Hematopoietic multipotent progenitor cell treated with erythropoietin and hydrocortisone succinate and interleukin-3 and kit ligand, for 15 days (in vitro differentiated cells): ENCODE data around the gene GABRD.

Experiments used
- DNase-seq: peaks from one replicate; pipeline ENCODE4 v3.0.0-alpha.2; 2015; ENCODE audit warnings: low spot score

GABRD gene

DNA sequence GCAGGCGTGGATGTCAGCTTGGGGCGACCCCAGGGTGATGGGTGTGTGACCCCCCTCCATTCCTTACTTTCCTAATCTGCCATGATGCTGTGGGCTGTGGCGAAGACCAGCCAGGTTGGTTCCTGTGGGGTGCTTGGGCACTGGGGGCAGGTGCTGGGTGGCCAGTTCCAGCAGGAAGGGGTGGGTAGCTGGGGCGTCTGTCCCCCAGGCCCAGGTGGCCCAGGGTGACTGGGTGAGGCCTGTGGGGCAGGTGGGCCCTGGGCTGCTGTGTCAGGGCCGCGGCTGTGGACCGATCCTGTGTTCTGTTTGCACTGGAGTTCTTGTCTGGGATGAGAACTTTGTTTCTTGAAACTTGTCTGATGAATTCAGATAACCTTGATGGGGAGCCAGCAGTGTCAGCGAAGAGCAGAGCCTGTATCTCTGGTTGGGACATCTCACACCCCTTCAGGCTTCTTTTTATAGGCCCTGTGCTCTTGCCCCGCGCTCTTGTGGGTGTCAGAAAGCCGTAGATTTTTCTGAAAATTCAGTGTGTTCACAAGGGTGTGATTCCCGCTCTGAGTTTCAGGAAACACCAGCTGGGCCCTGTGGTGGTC, 34.7 kb downstream of the GABRD start:
- DNase-seq: no peak

DNA sequence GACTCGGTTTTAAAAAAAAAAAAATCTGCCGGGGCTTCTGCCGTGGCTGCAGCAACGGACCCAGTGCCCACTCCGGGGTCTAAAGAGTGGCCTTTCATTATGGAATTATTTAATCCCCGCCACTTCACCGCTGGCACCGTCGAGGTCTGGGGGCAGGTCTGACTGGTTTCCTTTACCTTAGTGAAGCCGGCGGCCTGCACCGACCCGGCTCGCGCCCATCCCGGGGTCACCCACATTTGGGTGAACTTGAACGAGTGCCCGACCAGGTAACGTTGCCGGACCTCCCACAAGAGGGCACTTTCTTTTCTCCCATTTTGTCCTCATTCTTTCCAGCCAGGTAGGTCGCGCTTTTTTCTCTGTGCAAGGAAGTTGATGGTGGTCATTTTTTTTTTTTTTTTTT, 35.4 kb downstream of the GABRD start:
- DNase-seq: no peak

GRCh38 chr1:2055911-2056575, 36.9 kb downstream of the GABRD start:
- DNase-seq: no peak

- no peak for DNase-seq
Observed at GRCh38 chr1:2056955-2057590, 37.9 kb downstream of the GABRD start.

- DNase-seq: no peak
Observed at GRCh38 chr1:2059290-2059953, 40.3 kb downstream of the GABRD start.

- no peak for DNase-seq
Observed at GRCh38 chr1:2060072-2060471, 40.9 kb downstream of the GABRD start.

DNA sequence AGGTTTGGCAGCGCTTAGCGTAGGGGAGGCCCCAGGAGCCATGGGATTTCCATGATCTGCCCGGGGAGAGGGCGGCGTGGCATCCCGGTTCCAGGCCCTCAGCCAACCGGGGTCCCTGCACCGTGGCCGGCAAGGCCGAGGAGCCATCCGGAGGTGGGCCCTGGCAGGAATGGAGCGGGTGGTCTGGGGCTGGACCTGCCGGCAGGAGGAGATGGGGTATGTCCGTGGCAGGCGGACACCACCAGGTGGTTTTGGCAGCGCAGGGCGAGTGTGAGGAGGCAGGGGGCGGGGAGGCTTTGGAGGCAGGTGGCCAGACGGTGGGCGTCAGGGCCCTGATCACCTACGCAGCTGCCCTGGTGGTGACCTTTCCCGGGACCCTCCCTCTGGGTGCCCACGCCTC, 41.4 kb downstream of the GABRD start:
- no peak for DNase-seq

- DNase-seq: no peak
Observed at GRCh38 chr1:2061065-2061778, 42.1 kb downstream of the GABRD start.

DNA sequence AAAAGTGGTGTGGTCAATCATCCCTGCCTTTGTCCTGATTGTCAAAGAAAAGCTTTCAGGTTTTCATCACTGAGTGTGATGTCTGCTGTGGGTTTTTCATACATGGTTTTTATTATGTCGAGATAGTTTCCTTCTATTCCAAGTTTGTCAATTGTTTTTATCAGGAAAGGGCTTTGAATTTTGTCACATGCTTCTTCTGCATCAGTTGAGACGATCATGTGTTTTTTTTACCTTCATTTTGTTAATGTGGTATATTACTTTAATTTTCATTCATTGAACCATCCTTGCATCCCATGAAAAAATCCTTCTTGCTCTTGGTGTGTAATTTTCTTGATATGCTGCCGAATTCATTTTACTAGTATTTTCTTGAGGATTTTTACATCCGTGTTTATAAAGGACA, 46.6 kb downstream of the GABRD start:
- no peak for DNase-seq

DNA sequence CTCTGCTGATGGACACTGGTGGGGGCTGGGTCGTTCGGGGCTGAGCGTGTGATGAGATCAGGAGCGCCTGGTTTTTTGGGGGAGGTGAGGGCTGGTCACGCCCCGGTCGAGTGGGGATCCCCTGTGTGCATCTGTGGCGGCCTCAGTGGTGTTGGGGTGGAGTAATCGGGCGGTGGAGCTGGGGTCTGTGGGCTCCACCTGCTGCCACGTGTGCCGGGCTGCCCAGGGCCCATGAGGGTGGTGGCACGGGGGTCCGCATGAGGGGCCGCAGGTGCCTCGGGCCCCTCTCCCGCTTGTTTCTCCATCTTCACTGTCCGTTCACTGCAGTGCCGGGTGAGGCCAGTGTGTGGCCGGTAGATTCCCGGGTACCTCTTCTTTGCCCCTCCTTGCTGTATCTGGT, 48.2 kb downstream of the GABRD start:
- no peak for DNase-seq

DNA sequence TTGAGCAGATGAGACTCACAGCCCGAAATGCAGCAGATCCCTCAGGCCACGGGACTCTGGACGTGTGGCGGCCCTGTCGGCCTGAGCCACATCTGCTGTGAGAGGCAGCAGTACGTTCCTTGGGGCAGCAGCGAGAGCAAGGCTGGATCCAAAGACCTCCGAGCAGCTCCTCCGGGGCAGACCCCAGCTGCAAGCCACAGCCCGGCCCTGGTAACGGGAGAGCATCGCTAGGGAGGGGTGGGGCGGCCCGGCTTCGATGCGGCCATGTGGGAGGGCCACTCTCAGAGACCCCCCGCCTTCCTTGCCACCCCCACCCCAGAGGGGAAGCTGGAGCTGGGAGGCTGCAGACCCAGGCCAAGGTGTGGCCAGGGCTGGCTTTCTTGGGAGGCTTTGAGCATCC, 48.8 kb downstream of the GABRD start:
- no peak for DNase-seq

DNA sequence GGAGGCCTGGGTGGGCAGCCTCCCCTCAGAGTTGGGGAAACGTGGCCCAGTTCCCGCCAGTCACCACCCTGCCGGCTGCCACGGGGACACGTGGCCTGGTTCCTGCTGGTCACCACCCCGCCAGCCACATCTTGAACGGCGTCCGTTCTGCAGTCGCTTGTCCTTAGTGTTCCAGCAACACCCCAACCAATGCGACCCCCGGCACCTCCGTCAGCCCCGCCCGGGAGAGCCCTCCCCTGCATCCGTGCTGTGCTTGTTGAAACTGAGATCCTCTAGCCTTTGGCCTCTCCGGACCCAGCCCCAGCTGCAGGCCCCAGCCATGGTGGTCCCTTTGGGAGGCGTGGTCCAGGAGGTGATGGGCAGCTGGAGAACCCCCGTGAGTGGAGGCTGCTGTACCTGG, 49.8 kb downstream of the GABRD start:
- no peak for DNase-seq

- DNase-seq: no peak
Observed at GRCh38 chr1:2070016-2070415, 50.9 kb downstream of the GABRD start.

- no peak for DNase-seq
Observed at GRCh38 chr1:2070800-2071530, 51.8 kb downstream of the GABRD start.

DNA sequence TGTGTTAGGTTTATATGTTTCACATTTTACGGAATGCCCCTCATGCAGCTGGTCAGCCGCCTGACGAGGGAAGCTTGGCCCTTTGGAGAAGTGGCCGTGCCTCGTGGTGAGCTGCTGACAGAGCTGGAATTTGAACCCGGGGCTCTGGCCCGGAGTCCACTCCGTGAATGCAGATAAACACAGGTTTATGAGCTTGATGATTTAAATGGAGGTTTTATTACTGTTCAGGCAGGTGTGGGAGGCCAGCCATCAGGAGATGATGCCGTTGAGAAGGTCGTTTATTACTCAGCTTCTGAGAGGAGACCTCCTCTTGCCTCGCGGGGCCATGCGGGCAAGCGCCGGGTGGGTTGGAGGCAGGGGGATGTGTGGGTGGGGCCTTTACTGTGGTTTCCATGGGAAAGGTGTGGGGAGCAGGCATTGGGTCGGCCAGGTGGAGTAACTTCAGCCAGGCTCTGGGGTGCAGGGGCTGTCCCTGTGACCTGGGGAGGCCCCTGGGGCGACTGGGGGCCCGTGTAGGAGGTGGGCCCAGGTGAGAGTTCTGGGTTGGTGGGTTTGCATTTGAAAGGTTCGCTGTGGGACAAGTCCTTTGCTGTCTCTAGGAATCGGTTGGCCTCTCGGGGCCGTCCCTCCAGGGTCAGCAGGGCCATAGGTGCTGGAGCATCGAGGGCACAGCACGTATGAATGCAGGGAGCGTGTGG, 53.1 kb downstream of the GABRD start:
- no peak for DNase-seq

DNA sequence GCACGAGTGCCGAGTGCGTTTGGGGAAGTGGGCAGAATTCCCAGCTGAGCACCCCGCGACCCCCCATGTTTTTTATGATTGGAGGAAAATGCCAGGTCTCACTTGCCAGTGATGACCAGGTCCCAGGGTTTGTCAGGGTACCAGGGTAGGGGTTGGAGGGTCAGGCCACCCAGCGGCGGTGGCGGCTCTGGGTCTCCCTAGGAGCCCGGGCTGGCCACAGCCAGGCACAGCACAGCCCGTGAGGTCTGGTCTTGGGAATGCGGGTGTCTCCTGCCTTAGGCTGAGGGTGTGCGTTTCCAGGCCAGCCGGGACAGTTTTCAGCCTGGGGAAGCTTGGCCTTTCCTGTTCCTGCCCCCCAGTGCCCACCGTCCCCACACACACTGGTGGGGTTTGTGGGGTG, 53.7 kb downstream of the GABRD start:
- no peak for DNase-seq

DNA sequence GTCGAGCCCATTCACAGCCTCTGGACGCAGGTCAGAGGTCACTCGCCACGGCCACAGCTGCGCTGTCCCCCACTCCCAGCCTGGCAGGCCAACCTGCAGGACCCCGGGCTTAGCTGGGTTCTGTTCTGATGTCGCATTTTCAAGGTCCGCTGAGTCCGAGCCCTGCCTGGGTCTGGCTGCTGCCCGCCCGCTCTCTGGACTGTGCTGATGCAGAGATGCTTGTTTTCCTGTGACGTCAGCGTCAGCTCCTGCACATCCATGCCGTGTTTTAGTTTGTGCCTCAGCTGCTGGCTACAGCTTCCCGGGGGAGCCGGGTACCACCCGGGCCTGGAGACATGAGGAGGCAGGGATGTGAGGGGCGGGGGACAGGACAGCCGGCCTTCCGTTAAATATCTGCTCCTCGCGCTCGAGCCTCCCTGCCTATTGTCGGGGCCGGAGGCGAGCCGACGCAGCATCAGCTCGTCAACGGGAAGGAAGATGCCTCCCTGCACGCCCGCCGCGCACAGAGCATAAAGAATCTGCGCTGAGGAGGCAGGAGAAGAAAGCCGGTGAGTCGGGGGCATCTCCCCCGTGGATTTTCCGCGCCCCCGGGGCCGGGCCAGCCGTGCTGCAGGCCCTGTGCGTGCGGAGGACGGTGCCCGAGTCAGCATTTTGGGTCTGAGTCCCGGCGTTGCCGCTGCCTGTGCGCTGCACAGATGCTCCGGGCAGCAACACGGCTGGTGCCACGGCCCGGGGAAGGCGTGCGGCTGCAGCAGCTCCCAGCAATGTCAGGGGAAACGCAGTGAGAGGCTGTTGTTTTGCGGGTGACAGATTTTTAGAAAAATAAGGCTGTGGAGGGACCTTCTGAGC, 54.5 kb downstream of the GABRD start:
- DNase-seq: no peak

DNA sequence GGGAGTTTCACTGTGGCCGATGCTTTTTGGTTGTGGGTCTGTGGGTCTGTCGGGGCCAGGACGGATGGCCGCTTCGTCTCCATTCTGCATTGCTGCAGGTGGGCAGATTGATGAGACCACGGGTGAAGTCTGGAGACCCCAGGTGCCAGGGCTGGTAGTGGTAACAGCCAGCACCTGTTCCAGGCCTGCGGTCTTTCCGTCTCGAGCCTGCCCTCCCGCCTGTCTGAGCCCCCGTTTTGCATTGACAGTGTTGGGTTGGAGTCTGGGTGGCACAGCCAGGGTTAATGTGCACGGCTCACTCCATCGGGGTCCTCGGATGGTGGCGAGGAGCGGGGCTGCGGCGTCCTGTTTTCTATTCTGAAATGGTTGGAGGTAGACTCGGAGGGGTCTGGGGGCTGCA, 55.3 kb downstream of the GABRD start:
- no peak for DNase-seq

DNA sequence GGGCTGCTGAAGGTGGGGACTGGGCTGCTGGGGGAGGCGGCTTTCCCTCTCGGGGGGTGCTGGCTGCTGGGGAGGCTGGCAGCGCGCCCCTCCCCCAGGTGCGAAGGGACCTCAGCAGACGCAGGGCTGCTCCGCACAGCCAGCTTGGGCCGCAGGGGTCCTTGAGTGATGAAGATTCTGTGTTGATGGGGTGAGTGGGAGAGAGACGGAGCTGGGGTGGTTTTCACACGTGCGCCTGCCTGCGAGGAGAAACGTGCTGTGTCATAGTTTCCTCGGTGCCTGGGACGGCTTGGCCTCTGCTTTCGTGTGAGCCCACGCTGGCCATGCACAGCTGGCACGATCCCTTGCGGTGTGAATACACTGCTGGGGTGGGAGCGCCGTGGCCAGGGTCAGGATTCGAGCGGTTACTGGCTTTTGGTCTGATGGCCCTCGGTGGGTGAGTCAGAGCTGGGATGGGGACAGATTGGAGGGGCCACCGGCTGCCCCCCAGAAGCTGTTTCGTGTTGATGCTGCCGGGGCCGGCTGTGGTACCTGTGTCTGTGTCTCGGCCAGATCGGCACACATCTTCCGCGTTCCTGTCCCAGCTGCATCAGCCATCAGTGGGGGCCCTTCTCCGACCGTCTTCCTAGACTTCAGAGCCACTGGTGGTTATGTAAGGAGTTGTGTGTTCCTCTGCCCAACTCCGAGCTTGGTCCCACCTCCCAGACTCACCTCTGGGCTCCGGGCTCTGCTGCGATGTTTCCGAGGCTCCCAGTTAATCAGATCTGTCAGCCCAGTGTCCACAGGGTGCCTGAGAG, 56.0 kb downstream of the GABRD start:
- DNase-seq: no peak
